Ovary (tissue), 3 donors: Measurements from ENCODE around the gene SPEN.

Experiments
- EP300 ChIP-seq: sonication (generic); formaldehyde crosslinking; IDR thresholded peaks from one replicate; pipeline ENCODE4 v1.6.1; 2017; ENCODE audit warnings: antibody characterized with exemption
- TF ChIP-seq, protein P1 (sequence below), 3 donors: fragments of 450-650 bp in 2 of 3; fragments of 200-600 bp in 1 of 3; IDR thresholded peaks; one replicate each; pipeline versions ENCODE4 v1.5.1 to v1.8.0; 2016 to 2022; ENCODE audit warnings: antibody characterized with exemption in 3 of 3, mild to moderate bottlenecking in 1 of 3
- donor health status: DM: no; HTN: no; CAD: no.

DNA sequence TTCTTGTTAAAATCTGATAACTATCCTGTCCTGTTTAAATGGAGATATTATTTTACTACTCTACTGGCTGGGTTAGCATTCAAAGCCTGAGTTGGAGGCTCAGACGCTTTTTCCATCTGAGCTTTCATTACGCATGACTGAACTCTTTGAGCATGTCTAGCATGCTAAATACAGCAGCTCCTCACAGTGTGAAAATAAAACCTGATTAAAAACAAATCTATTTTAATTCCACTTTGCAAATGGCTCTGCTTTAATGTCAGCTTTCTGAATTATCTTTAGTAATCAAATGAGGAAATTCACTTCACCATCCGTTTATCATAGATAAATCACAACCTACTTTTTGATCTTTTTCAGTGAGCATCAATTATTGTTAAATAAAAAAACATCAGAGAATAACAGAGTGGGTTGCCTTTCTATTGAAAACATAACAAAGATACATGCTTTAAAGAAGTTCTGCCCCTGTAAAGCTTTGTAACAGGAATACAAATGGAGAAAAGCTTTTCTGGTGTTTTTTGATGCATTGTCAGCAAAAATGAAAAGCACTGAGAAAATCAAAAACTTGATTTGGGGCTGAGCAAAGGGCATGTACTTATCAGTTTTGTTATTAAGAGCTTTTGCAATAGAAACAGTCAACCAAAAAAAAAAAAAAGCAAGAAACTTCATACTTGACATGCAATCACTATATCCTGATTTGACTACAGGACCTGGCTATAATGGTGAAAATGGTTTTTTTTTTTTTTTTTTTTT lies 3.5 kb upstream of the SPEN start:
- TF ChIP-seq EP300: no peak
- TF ChIP-seq, protein P1, sequence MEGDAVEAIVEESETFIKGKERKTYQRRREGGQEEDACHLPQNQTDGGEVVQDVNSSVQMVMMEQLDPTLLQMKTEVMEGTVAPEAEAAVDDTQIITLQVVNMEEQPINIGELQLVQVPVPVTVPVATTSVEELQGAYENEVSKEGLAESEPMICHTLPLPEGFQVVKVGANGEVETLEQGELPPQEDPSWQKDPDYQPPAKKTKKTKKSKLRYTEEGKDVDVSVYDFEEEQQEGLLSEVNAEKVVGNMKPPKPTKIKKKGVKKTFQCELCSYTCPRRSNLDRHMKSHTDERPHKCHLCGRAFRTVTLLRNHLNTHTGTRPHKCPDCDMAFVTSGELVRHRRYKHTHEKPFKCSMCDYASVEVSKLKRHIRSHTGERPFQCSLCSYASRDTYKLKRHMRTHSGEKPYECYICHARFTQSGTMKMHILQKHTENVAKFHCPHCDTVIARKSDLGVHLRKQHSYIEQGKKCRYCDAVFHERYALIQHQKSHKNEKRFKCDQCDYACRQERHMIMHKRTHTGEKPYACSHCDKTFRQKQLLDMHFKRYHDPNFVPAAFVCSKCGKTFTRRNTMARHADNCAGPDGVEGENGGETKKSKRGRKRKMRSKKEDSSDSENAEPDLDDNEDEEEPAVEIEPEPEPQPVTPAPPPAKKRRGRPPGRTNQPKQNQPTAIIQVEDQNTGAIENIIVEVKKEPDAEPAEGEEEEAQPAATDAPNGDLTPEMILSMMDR (IDR thresholded peaks at IDR 0.05): no peak
